NT2/D1 (cell line): ENCODE data around the gene EXD1.

Experiments
- DNase-seq: peaks from one replicate; pipeline ENCODE4 v3.0.0-alpha.2; 2011; ENCODE audit warnings: low read depth, low spot score
- H3K27me3 ChIP-seq: 2 replicates; pipeline ENCODE4 v1.6.0; 2011; ENCODE audit warnings: mild to moderate bottlenecking; ENCODE audit not compliant: insufficient read length, insufficient read depth
- H3K36me3 ChIP-seq: 2 replicates; pipeline ENCODE4 v1.6.1; 2011; ENCODE audit warnings: mild to moderate bottlenecking, low read length, mixed read lengths; ENCODE audit not compliant: insufficient read depth, insufficient read length
- H3K4me1 ChIP-seq: 2 replicates; pipeline ENCODE4 v1.5.1; 2011; ENCODE audit not compliant: insufficient read depth, insufficient read length
- H3K4me3 ChIP-seq: 2 replicates; pipeline ENCODE4 v1.5.1; 2011; ENCODE audit warnings: low read depth; ENCODE audit not compliant: insufficient read length
- H3K9ac ChIP-seq: 2 replicates; pipeline ENCODE4 v1.6.0; 2011; ENCODE audit warnings: low read depth; ENCODE audit not compliant: insufficient read length
- H3K9me3 ChIP-seq: 2 replicates; pipeline ENCODE4 v1.5.1; 2011; ENCODE audit warnings: mild to moderate bottlenecking, low read length; ENCODE audit not compliant: insufficient read depth
- SUZ12 ChIP-seq: IDR thresholded peaks from 2 replicates; pipeline ENCODE4 v1.6.1; 2011; ENCODE audit not compliant: insufficient read length, insufficient read depth; ENCODE audit errors: extremely low read depth
- YY1 ChIP-seq: IDR thresholded peaks from 2 replicates; pipeline ENCODE4 v1.6.1; 2011; ENCODE audit not compliant: insufficient read length, insufficient read depth
- ZNF274 ChIP-seq: IDR thresholded peaks from 2 replicates; pipeline ENCODE4 v1.6.1; 2011; ENCODE audit warnings: mild to moderate bottlenecking, low read depth, low read length

Gene EXD1, protein sequence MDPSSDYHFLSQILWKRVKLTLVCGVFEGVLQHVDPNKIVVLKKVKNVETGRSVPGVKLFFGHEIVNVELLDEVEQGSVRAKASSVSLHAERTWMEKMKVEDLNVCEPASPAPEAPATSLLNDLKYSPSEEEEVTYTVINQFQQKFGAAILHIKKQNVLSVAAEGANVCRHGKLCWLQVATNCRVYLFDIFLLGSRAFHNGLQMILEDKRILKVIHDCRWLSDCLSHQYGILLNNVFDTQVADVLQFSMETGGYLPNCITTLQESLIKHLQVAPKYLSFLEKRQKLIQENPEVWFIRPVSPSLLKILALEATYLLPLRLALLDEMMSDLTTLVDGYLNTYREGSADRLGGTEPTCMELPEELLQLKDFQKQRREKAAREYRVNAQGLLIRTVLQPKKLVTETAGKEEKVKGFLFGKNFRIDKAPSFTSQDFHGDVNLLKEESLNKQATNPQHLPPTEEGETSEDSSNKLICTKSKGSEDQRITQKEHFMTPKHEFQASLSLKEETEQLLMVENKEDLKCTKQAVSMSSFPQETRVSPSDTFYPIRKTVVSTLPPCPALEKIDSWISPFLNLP

DNA sequence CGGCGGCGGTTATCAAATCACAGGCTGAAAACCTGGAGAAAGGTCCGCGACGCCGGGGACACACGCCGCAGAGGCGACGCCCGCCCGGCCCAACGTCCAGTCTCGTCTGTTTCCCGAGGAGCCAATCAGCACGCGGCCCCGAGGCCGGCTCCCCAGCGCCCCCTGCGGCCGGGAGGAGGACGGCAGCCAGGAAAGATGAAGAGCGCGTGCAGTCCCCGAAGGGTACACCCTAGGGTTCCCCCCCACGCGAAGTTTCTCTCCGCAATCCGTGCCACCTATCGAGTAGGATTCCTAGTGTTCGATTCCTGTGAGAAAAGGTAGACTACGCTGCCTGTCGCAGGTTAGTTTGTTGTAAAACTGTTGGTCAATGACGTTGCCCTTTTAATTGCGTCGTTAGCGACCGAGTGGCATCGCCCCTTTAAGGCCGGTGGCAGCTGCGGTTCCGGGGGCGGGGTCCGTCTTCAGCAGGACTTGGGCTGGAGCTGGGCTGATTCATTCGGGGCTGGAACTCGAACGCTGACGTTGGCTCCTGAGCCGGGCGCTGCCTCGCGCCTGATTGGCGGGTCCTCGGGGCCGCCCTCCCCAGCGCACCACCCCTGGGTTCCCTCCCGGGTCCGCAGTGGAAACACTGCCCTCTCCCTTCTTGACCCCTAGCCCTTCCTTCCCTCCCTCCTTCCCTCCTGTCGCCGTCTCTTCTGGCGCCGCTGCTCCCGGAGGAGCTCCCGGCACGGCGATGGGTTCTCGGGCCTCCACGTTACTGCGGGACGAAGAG, at the start of gene EXD1, which contains the start of gene CHP1:
Gene EXD1, minus strand, starts transcription at position 108 of the 772 bp plus-strand sequence. CDS start 4,182 bp downstream, outside the sequence.
Gene CHP1, plus strand, starts transcription at position 619 of the 772 bp plus-strand sequence. Its CDS starts 115 bp downstream, at position 734.
- TF ChIP-seq ZNF274 (no peak), SUZ12 (no peak), YY1 (no peak)
- Histone ChIP-seq H3K9me3 (no peaks in the 10 kb centered on the region), H3K4me1 (no peaks in the 10 kb centered on the region), H3K9ac (peak within 1 kb of the TSS; percentile 83), H3K4me3 (peak within 1 kb of the TSS; percentile 88), H3K27me3 (no peaks in the 10 kb centered on the region), H3K36me3 (no peaks in the 10 kb centered on the region)
- peak; percentile 93 for DNase-seq

- H3K36me3 ChIP-seq, result peaks cover 24% of the 10 kb centered on the region
- DNase-seq, result no peak
- no peaks in the 10 kb centered on the region for H3K27me3 ChIP-seq
- TF ChIP-seq SUZ12, result no peak
- no peak for TF ChIP-seq ZNF274
- no peaks in the 10 kb centered on the region for H3K9me3 ChIP-seq
- no peaks in the 10 kb centered on the region for H3K4me1 ChIP-seq
- no peak overlapping the region for H3K4me3 ChIP-seq
- H3K9ac ChIP-seq, result no peak overlapping the region
These were observed 49.2 kb upstream of the EXD1 start for GRCh38 chr15:41279535-41280283.

DNA sequence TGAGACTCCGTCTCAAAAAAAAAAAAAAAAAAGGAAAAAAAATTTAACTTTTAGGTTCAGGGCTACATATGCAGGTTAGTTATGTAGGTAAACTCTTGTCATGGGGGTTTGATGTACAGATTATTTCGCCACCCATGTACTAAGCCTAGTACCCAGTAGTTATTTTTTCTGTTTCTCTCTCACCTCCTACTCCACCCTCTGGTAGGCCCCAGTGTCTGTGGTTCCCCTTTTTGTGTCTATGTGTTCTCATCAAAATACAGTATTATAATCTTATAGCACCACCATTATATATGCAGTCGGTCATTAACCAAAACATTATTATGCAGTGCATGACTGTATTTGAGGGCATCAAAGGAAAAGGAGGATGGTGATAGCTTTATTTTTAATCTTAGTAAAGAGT, 47.8 kb upstream of the EXD1 start:
- H3K27me3 ChIP-seq, result no peaks in the 10 kb centered on the region
- no peaks in the 10 kb centered on the region for H3K4me1 ChIP-seq
- peaks cover 30% of the 10 kb centered on the region for H3K36me3 ChIP-seq
- DNase-seq, result no peak
- TF ChIP-seq SUZ12, result no peak
- TF ChIP-seq YY1, result no peak
- TF ChIP-seq ZNF274, result no peak
- no peaks in the 10 kb centered on the region for H3K9me3 ChIP-seq
- H3K9ac ChIP-seq, result no peak overlapping the region
- H3K4me3 ChIP-seq, result no peak overlapping the region

DNA sequence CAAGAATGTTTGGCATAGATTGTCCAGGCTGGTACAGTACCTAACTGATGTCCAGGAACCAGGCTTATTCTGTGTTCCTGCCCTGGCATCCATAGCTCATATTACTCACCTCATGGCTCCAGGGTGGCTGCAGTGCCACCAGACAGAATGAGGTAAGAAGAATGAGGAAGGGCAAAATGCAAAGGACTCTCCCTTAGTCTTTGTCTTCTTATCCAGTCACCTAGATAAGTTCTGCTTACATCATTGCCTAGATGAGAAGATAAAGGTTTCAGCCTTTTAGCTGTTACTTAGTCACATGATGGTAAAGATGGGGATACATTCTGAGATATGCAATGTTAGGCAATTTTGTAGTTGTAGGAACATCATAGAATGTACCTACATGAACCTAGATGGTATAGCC, 46.3 kb upstream of the EXD1 start:
- TF ChIP-seq ZNF274 (no peak), YY1 (no peak), SUZ12 (no peak)
- no peak for DNase-seq
- H3K36me3 ChIP-seq, result peaks cover 29% of the 10 kb centered on the region
- H3K4me3 ChIP-seq, result no peak overlapping the region
- no peaks in the 10 kb centered on the region for H3K9me3 ChIP-seq
- no peak overlapping the region for H3K9ac ChIP-seq
- no peaks in the 10 kb centered on the region for H3K4me1 ChIP-seq
- no peaks in the 10 kb centered on the region for H3K27me3 ChIP-seq

DNA sequence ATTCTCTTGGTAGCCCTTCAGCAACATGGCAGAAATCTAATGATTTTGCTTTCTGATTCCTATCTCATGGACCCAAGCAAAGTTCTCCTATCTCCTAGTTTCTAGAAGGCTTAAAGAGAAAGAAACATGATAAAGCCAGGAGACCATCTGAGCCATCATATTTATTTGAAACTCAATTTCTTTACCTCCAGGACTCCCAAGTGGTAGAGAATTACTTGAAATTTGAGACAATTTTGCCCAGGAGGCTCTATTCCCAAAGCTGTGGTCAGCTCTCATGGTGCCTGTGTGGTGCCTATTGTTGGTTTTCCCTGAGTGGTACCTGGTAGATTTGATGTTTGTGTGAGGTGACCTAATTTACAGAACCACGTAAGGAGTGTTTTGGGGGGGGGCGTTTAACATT, 39.3 kb upstream of the EXD1 start:
- no peaks in the 10 kb centered on the region for H3K27me3 ChIP-seq

GRCh38 chr15:41263891-41264351, 33.4 kb upstream of the EXD1 start:
- H3K27me3 ChIP-seq, result no peaks in the 10 kb centered on the region
- H3K4me3 ChIP-seq, result no peak overlapping the region
- peak; percentile 60 for DNase-seq
- no peaks in the 10 kb centered on the region for H3K9me3 ChIP-seq
- peaks cover 18% of the 10 kb centered on the region for H3K36me3 ChIP-seq
- TF ChIP-seq ZNF274, result no peak
- TF ChIP-seq SUZ12, result no peak
- TF ChIP-seq YY1, result no peak
- H3K9ac ChIP-seq, result no peak overlapping the region
- H3K4me1 ChIP-seq, result no peaks in the 10 kb centered on the region

More for the DNA sequence above, 39.3 kb upstream of the EXD1 start:
- no peak for DNase-seq
- H3K9me3 ChIP-seq, result no peaks in the 10 kb centered on the region
- no peak for TF ChIP-seq SUZ12
- no peak for TF ChIP-seq YY1
- TF ChIP-seq ZNF274, result no peak
- H3K4me1 ChIP-seq, result no peaks in the 10 kb centered on the region
- peaks cover 20% of the 10 kb centered on the region for H3K36me3 ChIP-seq
- H3K9ac ChIP-seq, result no peak overlapping the region
- no peak overlapping the region for H3K4me3 ChIP-seq
